SH-SY5Y (cell line): Measurements from ENCODE around the gene CNKSR3.

Experiments
- GATA2 ChIP-seq: IDR thresholded peaks from 2 replicates; pipeline ENCODE4 v1.6.1; 2011; ENCODE audit warnings: mild to moderate bottlenecking, low read depth, low read length
- GATA3 ChIP-seq: IDR thresholded peaks from 2 replicates; pipeline ENCODE4 v1.6.1; 2011; ENCODE audit warnings: low read depth, mild to moderate bottlenecking, low read length, moderate library complexity

DNA sequence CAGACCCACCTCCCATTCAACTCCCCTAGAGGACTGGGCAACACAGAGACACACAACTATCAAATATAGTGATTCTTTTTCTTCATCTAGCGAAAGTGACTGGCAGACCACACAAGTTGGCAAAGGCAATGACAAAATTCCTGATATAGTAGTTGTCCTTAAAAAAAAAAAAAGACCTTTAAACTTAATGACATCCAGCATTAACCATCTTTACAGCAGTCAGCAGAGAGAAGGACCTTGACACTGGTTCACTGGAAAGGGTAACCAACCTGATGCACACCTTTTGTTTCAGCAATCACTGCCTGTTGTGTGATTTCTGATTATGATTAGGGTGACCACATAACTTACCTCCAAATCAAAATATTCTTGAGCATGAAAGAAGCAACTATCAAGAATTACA is 1.7 kb upstream of the CNKSR3 start:
- TF ChIP-seq GATA3, result no peak
- no peak for TF ChIP-seq GATA2
